HepG2 (cell line): ENCODE results near the gene CAD. TPM values are rescaled to one million over a fixed set of nuclear protein-coding genes. Genes with fewer than 3 reads are reported as not detected.

Source experiments
- GTF2F1 ChIP-seq: fragments of 150-350 bp; IDR thresholded peaks from 2 replicates; pipeline ENCODE4 v1.6.1; 2014; ENCODE audit warnings: low read length
- KDM4B ChIP-seq: sonication (generic); formaldehyde crosslinking; IDR thresholded peaks from 2 replicates; pipeline ENCODE4 v1.4.0; 2020; ENCODE audit warnings: missing genetic modification reagents
- MIER3 ChIP-seq: IDR thresholded peaks from 2 replicates; pipeline ENCODE4 v1.6.1; 2016; ENCODE audit warnings: missing compliant biosample characterization, borderline replicate concordance
- RXRA ChIP-seq: sonication (generic); formaldehyde crosslinking; IDR thresholded peaks from 2 replicates; pipeline ENCODE4 v1.5.1; 2020; ENCODE audit warnings: missing genetic modification reagents
- SAFB2 ChIP-seq: sonication (generic); formaldehyde crosslinking; IDR thresholded peaks from 2 replicates; pipeline ENCODE4 v1.5.1; 2020; ENCODE audit warnings: missing genetic modification reagents, low read depth, mild to moderate bottlenecking, borderline replicate concordance
- SSRP1 ChIP-seq: IDR thresholded peaks from 2 replicates; pipeline ENCODE4 v1.6.1; 2016; ENCODE audit warnings: control low read depth
- TP53 ChIP-seq: sonication (generic); formaldehyde crosslinking; conservative IDR thresholded peaks from 2 replicates; pipeline ENCODE4 v1.4.0; 2020; ENCODE audit warnings: missing genetic modification reagents
- YY1 ChIP-seq: IDR thresholded peaks from 2 replicates; pipeline ENCODE4 v1.6.1; 2011; ENCODE audit warnings: low read length, low read depth, moderate library complexity, mild to moderate bottlenecking; ENCODE audit not compliant: insufficient read depth, insufficient replicate concordance
- ZFP1 ChIP-seq: IDR thresholded peaks from 2 replicates; pipeline ENCODE4 v1.6.1; 2016
- ZNF253 ChIP-seq: sonication (generic); formaldehyde crosslinking; IDR thresholded peaks from 2 replicates; pipeline ENCODE4 v1.8.0; 2022; ENCODE audit warnings: mild to moderate bottlenecking, missing genetic modification reagents, borderline replicate concordance
- ZNF589 ChIP-seq: sonication (generic); formaldehyde crosslinking; conservative IDR thresholded peaks from 2 replicates; pipeline ENCODE4 v1.8.0; 2022; ENCODE audit warnings: mild to moderate bottlenecking, moderate library complexity, missing genetic modification reagents
- ZNF652 ChIP-seq: IDR thresholded peaks from 2 replicates; pipeline ENCODE4 v1.6.1; 2016; ENCODE audit warnings: low read depth, borderline replicate concordance
- ZNF766 ChIP-seq: sonication (generic); formaldehyde crosslinking; IDR thresholded peaks from 2 replicates; pipeline ENCODE4 v1.5.0; 2020; ENCODE audit warnings: missing genetic modification reagents, borderline replicate concordance
- ZSCAN9 ChIP-seq: IDR thresholded peaks from 2 replicates; pipeline ENCODE4 v1.6.1; 2016; ENCODE audit warnings: borderline replicate concordance
- polyA plus RNA-seq, 8 experiments: library from polyadenylated mRNA; depleted of rRNA in 3 of 8; stranded (reverse) in 7 of 8; unstranded in 1 of 8; fragments of >200 nt; fragmentation: Illumina TruSeq in 4 of 8; extraction: Trizol in 4 of 8; gene quantifications; 2 replicates each; pipeline versions ENCODE4 v1.2.1 to v1.2.3, GENCODE V29; 2011 to 2016; ENCODE audit warnings: low read depth in 4 of 8, missing spikeins in 1 of 8, mixed read lengths in 1 of 8; ENCODE audit not compliant: insufficient read depth in 1 of 8
- total RNA-seq, 5 experiments: library from RNA; depleted of rRNA; stranded (reverse); fragments of >200 nt; fragmentation: Illumina TruSeq; extraction: Trizol; gene quantifications; 2 replicates each; pipeline ENCODE4 v1.2.3, GENCODE V29; 2016; ENCODE audit warnings: low read depth in 1 of 5
- TF ChIP-seq, protein P1 (sequence below): sonication (generic); formaldehyde crosslinking; conservative IDR thresholded peaks from 2 replicates; pipeline ENCODE4 v1.8.0; 2022; ENCODE audit warnings: missing genetic modification reagents
- TF ChIP-seq, protein P2 (sequence below): sonication (generic); formaldehyde crosslinking; IDR thresholded peaks from 2 replicates; pipeline ENCODE4 v1.5.0; 2020; ENCODE audit warnings: missing genetic modification reagents, mild to moderate bottlenecking, borderline replicate concordance
- TF ChIP-seq, protein P3 (sequence below): sonication (generic); formaldehyde crosslinking; IDR thresholded peaks from 2 replicates; pipeline ENCODE4 v1.4.0; 2020; ENCODE audit warnings: missing genetic modification reagents
- TF ChIP-seq, protein P4 (sequence below): sonication (generic); formaldehyde crosslinking; IDR thresholded peaks from 2 replicates; pipeline ENCODE4 v1.4.0; 2020; ENCODE audit warnings: mild to moderate bottlenecking, missing genetic modification reagents, borderline replicate concordance

The CAD gene
- total and polyA plus RNA-seq, 2 of the 13 experiments (the other 11 are each of a cell fraction or from before 2014, with no cell fraction given), result 21.7 to 37.0 TPM

DNA sequence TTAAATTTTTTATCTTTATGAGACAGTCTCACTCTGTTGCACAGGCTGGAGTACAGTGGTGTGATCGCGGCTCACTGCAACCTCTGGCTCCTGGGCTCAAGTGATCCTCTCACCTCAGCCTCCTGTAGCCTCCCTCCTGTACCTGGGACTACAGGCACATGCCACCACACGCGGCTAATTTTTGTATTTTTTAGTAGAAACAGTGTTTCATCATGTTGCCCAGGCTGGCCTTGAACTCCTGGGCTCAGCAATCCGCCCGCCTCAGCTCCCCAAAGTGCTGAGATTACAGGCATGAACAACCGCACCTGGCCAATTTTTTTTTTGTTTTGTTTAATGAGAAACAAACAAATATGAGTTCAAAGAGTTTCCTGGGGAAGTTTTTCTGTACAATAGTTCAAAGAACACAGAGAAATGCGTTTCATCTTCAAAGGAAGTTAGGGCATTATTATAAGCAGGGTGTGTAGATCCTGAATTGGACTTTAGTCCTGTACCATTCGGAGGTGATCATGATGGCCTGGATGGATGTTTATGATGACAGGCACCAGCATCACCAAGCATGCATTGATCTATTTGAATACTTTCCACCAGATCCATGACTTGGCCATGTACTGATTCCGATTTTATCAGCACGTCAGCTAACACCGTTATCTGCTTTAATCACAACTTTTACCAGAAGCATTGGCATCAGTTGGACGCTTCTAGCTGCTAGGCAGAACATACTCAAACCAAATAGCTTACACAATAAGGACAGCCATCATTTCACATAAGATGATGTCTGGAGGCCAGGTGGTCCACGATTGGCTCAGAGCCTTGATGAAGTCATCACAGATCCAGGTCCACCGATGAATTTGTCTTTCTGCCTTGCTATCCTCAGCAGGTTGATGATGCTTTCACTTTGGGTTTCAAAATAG, 39.5 kb upstream of the CAD start (continued):
- no peak for TF ChIP-seq ZNF253 (CRISPR knock-in tag)
- TF ChIP-seq, protein P1, sequence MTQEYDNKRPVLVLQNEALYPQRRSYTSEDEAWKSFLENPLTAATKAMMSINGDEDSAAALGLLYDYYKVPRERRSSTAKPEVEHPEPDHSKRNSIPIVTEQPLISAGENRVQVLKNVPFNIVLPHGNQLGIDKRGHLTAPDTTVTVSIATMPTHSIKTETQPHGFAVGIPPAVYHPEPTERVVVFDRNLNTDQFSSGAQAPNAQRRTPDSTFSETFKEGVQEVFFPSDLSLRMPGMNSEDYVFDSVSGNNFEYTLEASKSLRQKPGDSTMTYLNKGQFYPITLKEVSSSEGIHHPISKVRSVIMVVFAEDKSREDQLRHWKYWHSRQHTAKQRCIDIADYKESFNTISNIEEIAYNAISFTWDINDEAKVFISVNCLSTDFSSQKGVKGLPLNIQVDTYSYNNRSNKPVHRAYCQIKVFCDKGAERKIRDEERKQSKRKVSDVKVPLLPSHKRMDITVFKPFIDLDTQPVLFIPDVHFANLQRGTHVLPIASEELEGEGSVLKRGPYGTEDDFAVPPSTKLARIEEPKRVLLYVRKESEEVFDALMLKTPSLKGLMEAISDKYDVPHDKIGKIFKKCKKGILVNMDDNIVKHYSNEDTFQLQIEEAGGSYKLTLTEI (CRISPR knock-in tag), result no peak
- peak; percentile 22 for TF ChIP-seq YY1
- TF ChIP-seq, protein P2, sequence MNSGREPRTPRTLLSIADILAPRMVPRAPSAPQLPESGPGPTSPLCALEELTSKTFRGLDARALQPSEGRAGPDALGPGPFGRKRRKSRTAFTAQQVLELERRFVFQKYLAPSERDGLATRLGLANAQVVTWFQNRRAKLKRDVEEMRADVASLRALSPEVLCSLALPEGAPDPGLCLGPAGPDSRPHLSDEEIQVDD (CRISPR knock-in tag), result no peak
- peak; percentile 30; the same call in 1 of the 2 replicates for TF ChIP-seq SSRP1 (CRISPR knock-in tag)
- peak; percentile 88 for TF ChIP-seq ZFP1 (CRISPR knock-in tag)
- peak; percentile 90 for TF ChIP-seq ZNF589 (CRISPR knock-in tag)
- TF ChIP-seq ZSCAN9, result peak; percentile 88
- TF ChIP-seq, protein P3, sequence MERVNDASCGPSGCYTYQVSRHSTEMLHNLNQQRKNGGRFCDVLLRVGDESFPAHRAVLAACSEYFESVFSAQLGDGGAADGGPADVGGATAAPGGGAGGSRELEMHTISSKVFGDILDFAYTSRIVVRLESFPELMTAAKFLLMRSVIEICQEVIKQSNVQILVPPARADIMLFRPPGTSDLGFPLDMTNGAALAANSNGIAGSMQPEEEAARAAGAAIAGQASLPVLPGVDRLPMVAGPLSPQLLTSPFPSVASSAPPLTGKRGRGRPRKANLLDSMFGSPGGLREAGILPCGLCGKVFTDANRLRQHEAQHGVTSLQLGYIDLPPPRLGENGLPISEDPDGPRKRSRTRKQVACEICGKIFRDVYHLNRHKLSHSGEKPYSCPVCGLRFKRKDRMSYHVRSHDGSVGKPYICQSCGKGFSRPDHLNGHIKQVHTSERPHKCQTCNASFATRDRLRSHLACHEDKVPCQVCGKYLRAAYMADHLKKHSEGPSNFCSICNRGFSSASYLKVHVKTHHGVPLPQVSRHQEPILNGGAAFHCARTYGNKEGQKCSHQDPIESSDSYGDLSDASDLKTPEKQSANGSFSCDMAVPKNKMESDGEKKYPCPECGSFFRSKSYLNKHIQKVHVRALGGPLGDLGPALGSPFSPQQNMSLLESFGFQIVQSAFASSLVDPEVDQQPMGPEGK (CRISPR knock-in tag), result peak; percentile 70
- TF ChIP-seq, protein P4, sequence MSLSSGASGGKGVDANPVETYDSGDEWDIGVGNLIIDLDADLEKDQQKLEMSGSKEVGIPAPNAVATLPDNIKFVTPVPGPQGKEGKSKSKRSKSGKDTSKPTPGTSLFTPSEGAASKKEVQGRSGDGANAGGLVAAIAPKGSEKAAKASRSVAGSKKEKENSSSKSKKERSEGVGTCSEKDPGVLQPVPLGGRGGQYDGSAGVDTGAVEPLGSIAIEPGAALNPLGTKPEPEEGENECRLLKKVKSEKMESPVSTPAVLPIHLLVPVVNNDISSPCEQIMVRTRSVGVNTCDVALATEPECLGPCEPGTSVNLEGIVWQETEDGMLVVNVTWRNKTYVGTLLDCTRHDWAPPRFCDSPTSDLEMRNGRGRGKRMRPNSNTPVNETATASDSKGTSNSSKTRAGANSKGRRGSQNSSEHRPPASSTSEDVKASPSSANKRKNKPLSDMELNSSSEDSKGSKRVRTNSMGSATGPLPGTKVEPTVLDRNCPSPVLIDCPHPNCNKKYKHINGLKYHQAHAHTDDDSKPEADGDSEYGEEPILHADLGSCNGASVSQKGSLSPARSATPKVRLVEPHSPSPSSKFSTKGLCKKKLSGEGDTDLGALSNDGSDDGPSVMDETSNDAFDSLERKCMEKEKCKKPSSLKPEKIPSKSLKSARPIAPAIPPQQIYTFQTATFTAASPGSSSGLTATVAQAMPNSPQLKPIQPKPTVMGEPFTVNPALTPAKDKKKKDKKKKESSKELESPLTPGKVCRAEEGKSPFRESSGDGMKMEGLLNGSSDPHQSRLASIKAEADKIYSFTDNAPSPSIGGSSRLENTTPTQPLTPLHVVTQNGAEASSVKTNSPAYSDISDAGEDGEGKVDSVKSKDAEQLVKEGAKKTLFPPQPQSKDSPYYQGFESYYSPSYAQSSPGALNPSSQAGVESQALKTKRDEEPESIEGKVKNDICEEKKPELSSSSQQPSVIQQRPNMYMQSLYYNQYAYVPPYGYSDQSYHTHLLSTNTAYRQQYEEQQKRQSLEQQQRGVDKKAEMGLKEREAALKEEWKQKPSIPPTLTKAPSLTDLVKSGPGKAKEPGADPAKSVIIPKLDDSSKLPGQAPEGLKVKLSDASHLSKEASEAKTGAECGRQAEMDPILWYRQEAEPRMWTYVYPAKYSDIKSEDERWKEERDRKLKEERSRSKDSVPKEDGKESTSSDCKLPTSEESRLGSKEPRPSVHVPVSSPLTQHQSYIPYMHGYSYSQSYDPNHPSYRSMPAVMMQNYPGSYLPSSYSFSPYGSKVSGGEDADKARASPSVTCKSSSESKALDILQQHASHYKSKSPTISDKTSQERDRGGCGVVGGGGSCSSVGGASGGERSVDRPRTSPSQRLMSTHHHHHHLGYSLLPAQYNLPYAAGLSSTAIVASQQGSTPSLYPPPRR (CRISPR knock-in tag), result peak; percentile 90; the same call in 1 of the 2 replicates
- peak; percentile 72; the same call in 1 of the 2 replicates for TF ChIP-seq MIER3 (CRISPR knock-in tag)
- 0 out of 2 replicates have a peak, but pooled peaks have one; percentile 35 for TF ChIP-seq TP53 (CRISPR knock-in tag)
- TF ChIP-seq SAFB2 (CRISPR knock-in tag), result peak; percentile 70; the same call in 1 of the 2 replicates
- peak; percentile 96 for TF ChIP-seq RXRA (CRISPR knock-in tag)
- TF ChIP-seq KDM4B (CRISPR knock-in tag), result peak; percentile 31; the same call in 1 of the 2 replicates
- no peak for TF ChIP-seq ZNF652
- peak; percentile 25; the same call in 1 of the 2 replicates for TF ChIP-seq ZNF766
- TF ChIP-seq GTF2F1, result no peak
